SK-N-SH treated with all-trans-retinoic acid at 6 μM for 48 hours (cell line): Measurements from ENCODE around the gene DNAAF5.
A peak's percentile ranks its signal among the peaks of the same experiment; 100 is the strongest.

Experiments
- ATAC-seq: fragments of 200-7000 bp; cut with Tn5 transposase; 3 replicates; pipeline ENCODE4 v1.9.1; 2020; ENCODE audit warnings: mild to moderate bottlenecking, moderate library complexity
- BACH2 ChIP-seq: fragments of 250-450 bp; sonication (Bioruptor Pico); IDR thresholded peaks from 2 replicates; pipeline ENCODE4 v1.9.0; 2021; ENCODE audit warnings: mild to moderate bottlenecking, borderline replicate concordance
- CSDC2 ChIP-seq: fragments of 250-450 bp; sonication (Bioruptor Pico); IDR thresholded peaks from 2 replicates; pipeline ENCODE4 v1.5.0; 2020; ENCODE audit warnings: mild to moderate bottlenecking, moderate library complexity
- ESRRG ChIP-seq: fragments of 250-450 bp; sonication (Bioruptor Pico); IDR thresholded peaks from 2 replicates; pipeline ENCODE4 v1.6.1; 2021; ENCODE audit warnings: mild to moderate bottlenecking
- GLIS3 ChIP-seq: fragments of 250-450 bp; sonication (Bioruptor Pico); IDR thresholded peaks from 2 replicates; pipeline ENCODE4 v1.5.0; 2020; ENCODE audit warnings: mild to moderate bottlenecking, moderate library complexity
- ISL1 ChIP-seq: fragments of 250-450 bp; sonication (Bioruptor Pico); IDR thresholded peaks from 2 replicates; pipeline ENCODE4 v2.1.2; 2022; ENCODE audit warnings: mild to moderate bottlenecking, moderate library complexity
- OSR1 ChIP-seq: fragments of 250-450 bp; sonication (Bioruptor Pico); IDR thresholded peaks from 2 replicates; pipeline ENCODE4 v1.8.0; 2022; ENCODE audit warnings: moderate library complexity, mild to moderate bottlenecking, inconsistent platforms
- PPARA ChIP-seq: fragments of 250-450 bp; sonication (Bioruptor Pico); IDR thresholded peaks from 2 replicates; pipeline ENCODE4 v1.5.0; 2020; ENCODE audit warnings: mild to moderate bottlenecking, borderline replicate concordance
- RARB ChIP-seq: fragments of 250-450 bp; sonication (Bioruptor Pico); IDR thresholded peaks from 2 replicates; pipeline ENCODE4 v1.8.0; 2021; ENCODE audit warnings: mild to moderate bottlenecking, moderate library complexity
- SNAI2 ChIP-seq: fragments of 250-450 bp; sonication (Bioruptor Pico); IDR thresholded peaks from 2 replicates; pipeline ENCODE4 v1.5.0; 2020; ENCODE audit warnings: mild to moderate bottlenecking, moderate library complexity
- TCF4 ChIP-seq: fragments of 250-450 bp; sonication (Bioruptor Pico); IDR thresholded peaks from 2 replicates; pipeline ENCODE4 v1.8.0; 2021; ENCODE audit warnings: mild to moderate bottlenecking, moderate library complexity, borderline replicate concordance
- ZC3H10 ChIP-seq: fragments of 250-450 bp; sonication (Bioruptor Pico); IDR thresholded peaks from 2 replicates; pipeline ENCODE4 v1.5.1; 2021; ENCODE audit warnings: mild to moderate bottlenecking, moderate library complexity
- ZFP3 ChIP-seq: fragments of 250-450 bp; sonication (Bioruptor Pico); IDR thresholded peaks from 2 replicates; pipeline ENCODE4 v1.5.0; 2020; ENCODE audit warnings: mild to moderate bottlenecking, moderate library complexity
- ZFP30 ChIP-seq: fragments of 450-650 bp; formaldehyde crosslinking; IDR thresholded peaks from 2 replicates; pipeline ENCODE4 v1.5.0; 2022; ENCODE audit warnings: mild to moderate bottlenecking, moderate library complexity
- ZNF565 ChIP-seq: fragments of 450-650 bp; formaldehyde crosslinking; conservative IDR thresholded peaks from 2 replicates; pipeline ENCODE4 v1.5.0; 2020; ENCODE audit warnings: low read depth, mild to moderate bottlenecking, moderate library complexity
- ZNF70 ChIP-seq: fragments of 450-650 bp; formaldehyde crosslinking; IDR thresholded peaks from 2 replicates; pipeline ENCODE4 v1.5.0; 2020; ENCODE audit warnings: mild to moderate bottlenecking, moderate library complexity
- TF ChIP-seq, protein P1 (sequence below): fragments of 250-450 bp; sonication (Bioruptor Pico); IDR thresholded peaks from 2 replicates; pipeline ENCODE4 v1.5.1; 2021; ENCODE audit warnings: mild to moderate bottlenecking, moderate library complexity
- TF ChIP-seq, protein P2 (sequence below): fragments of 250-450 bp; sonication (Bioruptor Pico); IDR thresholded peaks from 2 replicates; pipeline ENCODE4 v1.8.0; 2020; ENCODE audit warnings: mild to moderate bottlenecking, moderate library complexity, borderline replicate concordance
- TF ChIP-seq, protein P3 (sequence below): fragments of 250-450 bp; sonication (Bioruptor Pico); IDR thresholded peaks from 2 replicates; pipeline ENCODE4 v1.5.0; 2020; ENCODE audit warnings: mild to moderate bottlenecking, moderate library complexity
- TF ChIP-seq, protein P4 (sequence below): fragments of 250-450 bp; sonication (Bioruptor Pico); IDR thresholded peaks from 2 replicates; pipeline ENCODE4 v1.5.1; 2020; ENCODE audit warnings: low read depth, mild to moderate bottlenecking, moderate library complexity
- TF ChIP-seq, protein P5 (sequence below): fragments of 250-450 bp; sonication (Bioruptor Pico); IDR thresholded peaks from 2 replicates; pipeline ENCODE4 v1.8.0; 2021; ENCODE audit warnings: low read depth, mild to moderate bottlenecking, moderate library complexity, borderline replicate concordance

DNAAF5 gene

DNA sequence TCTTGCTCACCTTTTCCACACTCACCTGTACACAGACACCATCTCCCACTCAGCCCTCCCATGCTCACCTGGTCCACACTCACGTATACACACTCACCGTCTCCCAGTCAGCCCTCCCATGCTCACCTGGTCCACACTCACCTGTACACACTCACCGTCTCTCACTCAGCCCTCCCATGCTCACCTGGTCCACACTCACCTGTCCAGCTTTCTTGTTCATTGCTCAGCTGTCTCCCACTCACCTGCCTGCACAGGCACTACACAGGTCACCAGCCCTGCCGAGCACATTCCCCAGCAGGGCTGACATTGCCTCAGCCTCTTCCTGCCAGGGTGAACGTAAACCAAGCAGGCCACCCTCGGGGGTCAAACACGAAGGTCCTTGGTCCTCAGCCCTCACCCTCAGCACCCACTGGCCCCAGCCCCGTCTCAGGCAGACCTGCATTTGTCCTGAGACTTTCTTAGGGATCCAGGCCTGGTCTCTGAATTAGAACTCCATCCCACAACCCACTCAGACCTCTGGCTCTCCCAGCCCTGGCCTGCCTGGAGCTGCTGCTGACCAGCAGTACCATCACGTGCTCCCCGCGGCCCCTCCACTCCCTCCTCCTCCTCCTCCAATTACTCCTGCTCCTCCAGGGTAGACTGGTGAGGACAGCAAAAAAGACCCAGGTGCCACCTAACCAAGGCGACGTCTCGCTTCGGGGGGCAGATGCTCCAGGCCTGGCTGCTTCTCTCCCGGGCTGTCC, 12.8 kb upstream of the DNAAF5 start:
- TF ChIP-seq ZC3H10 (CRISPR knock-in tag) (no peak), ESRRG (CRISPR knock-in tag) (no peak), TCF4 (CRISPR knock-in tag) (no peak), GLIS3 (CRISPR knock-in tag) (no peak), RARB (CRISPR knock-in tag) (no peak), ZNF70 (CRISPR knock-in tag) (no peak), ZNF565 (CRISPR knock-in tag) (no peak), ISL1 (CRISPR knock-in tag) (no peak), CSDC2 (CRISPR knock-in tag) (no peak), BACH2 (no peak), ZFP3 (no peak), ZFP30 (CRISPR knock-in tag) (no peak), SNAI2 (CRISPR knock-in tag) (no peak), OSR1 (CRISPR knock-in tag) (no peak)
- TF ChIP-seq, protein P1, sequence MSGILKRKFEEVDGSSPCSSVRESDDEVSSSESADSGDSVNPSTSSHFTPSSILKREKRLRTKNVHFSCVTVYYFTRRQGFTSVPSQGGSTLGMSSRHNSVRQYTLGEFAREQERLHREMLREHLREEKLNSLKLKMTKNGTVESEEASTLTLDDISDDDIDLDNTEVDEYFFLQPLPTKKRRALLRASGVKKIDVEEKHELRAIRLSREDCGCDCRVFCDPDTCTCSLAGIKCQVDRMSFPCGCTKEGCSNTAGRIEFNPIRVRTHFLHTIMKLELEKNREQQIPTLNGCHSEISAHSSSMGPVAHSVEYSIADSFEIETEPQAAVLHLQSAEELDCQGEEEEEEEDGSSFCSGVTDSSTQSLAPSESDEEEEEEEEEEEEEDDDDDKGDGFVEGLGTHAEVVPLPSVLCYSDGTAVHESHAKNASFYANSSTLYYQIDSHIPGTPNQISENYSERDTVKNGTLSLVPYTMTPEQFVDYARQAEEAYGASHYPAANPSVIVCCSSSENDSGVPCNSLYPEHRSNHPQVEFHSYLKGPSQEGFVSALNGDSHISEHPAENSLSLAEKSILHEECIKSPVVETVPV = no peak
- TF ChIP-seq, protein P2, sequence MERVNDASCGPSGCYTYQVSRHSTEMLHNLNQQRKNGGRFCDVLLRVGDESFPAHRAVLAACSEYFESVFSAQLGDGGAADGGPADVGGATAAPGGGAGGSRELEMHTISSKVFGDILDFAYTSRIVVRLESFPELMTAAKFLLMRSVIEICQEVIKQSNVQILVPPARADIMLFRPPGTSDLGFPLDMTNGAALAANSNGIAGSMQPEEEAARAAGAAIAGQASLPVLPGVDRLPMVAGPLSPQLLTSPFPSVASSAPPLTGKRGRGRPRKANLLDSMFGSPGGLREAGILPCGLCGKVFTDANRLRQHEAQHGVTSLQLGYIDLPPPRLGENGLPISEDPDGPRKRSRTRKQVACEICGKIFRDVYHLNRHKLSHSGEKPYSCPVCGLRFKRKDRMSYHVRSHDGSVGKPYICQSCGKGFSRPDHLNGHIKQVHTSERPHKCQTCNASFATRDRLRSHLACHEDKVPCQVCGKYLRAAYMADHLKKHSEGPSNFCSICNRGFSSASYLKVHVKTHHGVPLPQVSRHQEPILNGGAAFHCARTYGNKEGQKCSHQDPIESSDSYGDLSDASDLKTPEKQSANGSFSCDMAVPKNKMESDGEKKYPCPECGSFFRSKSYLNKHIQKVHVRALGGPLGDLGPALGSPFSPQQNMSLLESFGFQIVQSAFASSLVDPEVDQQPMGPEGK = no peak
- TF ChIP-seq, protein P3, sequence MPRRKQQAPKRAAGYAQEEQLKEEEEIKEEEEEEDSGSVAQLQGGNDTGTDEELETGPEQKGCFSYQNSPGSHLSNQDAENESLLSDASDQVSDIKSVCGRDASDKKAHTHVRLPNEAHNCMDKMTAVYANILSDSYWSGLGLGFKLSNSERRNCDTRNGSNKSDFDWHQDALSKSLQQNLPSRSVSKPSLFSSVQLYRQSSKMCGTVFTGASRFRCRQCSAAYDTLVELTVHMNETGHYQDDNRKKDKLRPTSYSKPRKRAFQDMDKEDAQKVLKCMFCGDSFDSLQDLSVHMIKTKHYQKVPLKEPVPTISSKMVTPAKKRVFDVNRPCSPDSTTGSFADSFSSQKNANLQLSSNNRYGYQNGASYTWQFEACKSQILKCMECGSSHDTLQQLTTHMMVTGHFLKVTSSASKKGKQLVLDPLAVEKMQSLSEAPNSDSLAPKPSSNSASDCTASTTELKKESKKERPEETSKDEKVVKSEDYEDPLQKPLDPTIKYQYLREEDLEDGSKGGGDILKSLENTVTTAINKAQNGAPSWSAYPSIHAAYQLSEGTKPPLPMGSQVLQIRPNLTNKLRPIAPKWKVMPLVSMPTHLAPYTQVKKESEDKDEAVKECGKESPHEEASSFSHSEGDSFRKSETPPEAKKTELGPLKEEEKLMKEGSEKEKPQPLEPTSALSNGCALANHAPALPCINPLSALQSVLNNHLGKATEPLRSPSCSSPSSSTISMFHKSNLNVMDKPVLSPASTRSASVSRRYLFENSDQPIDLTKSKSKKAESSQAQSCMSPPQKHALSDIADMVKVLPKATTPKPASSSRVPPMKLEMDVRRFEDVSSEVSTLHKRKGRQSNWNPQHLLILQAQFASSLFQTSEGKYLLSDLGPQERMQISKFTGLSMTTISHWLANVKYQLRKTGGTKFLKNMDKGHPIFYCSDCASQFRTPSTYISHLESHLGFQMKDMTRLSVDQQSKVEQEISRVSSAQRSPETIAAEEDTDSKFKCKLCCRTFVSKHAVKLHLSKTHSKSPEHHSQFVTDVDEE (CRISPR knock-in tag) = no peak
- TF ChIP-seq, protein P4, sequence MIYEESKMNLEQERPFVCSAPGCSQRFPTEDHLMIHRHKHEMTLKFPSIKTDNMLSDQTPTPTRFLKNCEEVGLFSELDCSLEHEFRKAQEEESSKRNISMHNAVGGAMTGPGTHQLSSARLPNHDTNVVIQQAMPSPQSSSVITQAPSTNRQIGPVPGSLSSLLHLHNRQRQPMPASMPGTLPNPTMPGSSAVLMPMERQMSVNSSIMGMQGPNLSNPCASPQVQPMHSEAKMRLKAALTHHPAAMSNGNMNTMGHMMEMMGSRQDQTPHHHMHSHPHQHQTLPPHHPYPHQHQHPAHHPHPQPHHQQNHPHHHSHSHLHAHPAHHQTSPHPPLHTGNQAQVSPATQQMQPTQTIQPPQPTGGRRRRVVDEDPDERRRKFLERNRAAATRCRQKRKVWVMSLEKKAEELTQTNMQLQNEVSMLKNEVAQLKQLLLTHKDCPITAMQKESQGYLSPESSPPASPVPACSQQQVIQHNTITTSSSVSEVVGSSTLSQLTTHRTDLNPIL = no peak
- ATAC-seq = peak; percentile 7; the same call in 1 of the 3 replicates

DNA sequence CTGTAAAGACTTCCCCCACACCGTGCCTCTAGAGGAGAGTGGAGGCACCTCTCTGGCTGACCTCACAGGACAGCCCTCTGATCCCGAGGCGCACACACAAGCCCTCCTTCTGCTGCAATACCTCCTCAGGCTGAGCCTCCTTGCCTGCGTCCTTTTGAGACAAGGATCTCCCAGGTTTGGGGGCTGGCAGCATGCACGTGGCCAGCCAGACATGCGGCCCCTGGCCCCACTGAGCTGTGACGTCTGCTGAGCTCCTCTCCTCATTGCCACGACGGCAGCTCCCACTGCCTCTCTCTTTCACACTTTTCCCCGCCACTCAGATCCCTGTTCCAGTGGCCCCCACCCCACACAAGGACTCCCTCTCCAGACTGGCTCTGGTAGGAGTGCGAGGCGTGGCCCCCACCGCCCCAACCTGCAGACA, 12.2 kb upstream of the DNAAF5 start:
- TF ChIP-seq OSR1 (CRISPR knock-in tag) (no peak), PPARA (CRISPR knock-in tag) (no peak), ESRRG (CRISPR knock-in tag) (no peak), CSDC2 (CRISPR knock-in tag) (no peak), ZFP3 (no peak), GLIS3 (CRISPR knock-in tag) (no peak), TCF4 (CRISPR knock-in tag) (no peak)
- TF ChIP-seq, protein P5, sequence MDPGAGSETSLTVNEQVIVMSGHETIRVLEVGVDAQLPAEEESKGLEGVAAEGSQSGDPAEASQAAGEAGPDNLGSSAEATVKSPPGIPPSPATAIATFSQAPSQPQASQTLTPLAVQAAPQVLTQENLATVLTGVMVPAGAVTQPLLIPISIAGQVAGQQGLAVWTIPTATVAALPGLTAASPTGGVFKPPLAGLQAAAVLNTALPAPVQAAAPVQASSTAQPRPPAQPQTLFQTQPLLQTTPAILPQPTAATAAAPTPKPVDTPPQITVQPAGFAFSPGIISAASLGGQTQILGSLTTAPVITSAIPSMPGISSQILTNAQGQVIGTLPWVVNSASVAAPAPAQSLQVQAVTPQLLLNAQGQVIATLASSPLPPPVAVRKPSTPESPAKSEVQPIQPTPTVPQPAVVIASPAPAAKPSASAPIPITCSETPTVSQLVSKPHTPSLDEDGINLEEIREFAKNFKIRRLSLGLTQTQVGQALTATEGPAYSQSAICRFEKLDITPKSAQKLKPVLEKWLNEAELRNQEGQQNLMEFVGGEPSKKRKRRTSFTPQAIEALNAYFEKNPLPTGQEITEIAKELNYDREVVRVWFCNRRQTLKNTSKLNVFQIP = no peak
- TF ChIP-seq, protein P4 = no peak
- peak; percentile 32 for ATAC-seq
